ENCODE results near the gene ZNF341. TPM values are rescaled to one million over a fixed set of nuclear protein-coding genes. Genes with fewer than 3 reads are reported as not detected.

ZNF341 gene
- total and polyA plus RNA-seq, 2 experiments from 2014 or later: 4.3 to 6.1 TPM

DNA sequence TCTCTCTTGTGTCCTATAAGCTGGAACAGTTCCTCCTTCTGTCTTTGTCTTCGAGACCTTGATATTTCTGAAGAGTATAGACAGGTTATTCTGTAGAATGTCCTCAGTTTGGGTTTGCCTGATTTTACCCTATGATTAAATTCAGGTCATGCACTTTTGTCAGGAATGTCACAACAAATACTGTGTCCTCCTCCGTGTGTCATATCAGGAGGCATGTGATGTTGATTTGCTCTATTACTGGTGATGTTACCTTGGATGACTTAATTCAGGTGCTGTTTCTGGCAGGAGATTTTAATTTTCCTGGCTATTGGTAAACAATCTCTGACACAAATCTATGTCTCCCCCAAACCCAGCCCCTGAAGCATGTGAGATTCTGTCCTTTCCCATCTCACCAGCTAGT, 46.0 kb downstream of the ZNF341 start:
- H3K4me3 Mint-ChIP-seq: no peak overlapping the region
- H3K27ac ChIP-seq (ENCODE audit: low read depth): no peak overlapping the region
- peaks cover 2% of the 10 kb centered on the region for H3K27me3 Mint-ChIP-seq (ENCODE audit: insufficient read depth, low read depth, poor library complexity)
- no peaks in the 10 kb centered on the region for H4K20me1 ChIP-seq (replicated peaks; ENCODE audit: insufficient read depth)
- ATAC-seq: no peak
- H3K79me2 ChIP-seq (replicated peaks; ENCODE audit: insufficient read depth): no peaks in the 10 kb centered on the region
- no peak overlapping the region for H3K4me3 ChIP-seq
- H3K4me1 ChIP-seq (ENCODE audit: insufficient read depth): no peaks in the 10 kb centered on the region
- DNase-seq (ENCODE audit: low spot score): no peak
- no peak overlapping the region for H2AFZ ChIP-seq
- H3K36me3 ChIP-seq (ENCODE audit: insufficient read depth): no peaks in the 10 kb centered on the region
- TF ChIP-seq JUNB (IDR thresholded peaks at IDR 0.05; ENCODE audit: unreplicated experiment): no peak
- TF ChIP-seq, protein P1, sequence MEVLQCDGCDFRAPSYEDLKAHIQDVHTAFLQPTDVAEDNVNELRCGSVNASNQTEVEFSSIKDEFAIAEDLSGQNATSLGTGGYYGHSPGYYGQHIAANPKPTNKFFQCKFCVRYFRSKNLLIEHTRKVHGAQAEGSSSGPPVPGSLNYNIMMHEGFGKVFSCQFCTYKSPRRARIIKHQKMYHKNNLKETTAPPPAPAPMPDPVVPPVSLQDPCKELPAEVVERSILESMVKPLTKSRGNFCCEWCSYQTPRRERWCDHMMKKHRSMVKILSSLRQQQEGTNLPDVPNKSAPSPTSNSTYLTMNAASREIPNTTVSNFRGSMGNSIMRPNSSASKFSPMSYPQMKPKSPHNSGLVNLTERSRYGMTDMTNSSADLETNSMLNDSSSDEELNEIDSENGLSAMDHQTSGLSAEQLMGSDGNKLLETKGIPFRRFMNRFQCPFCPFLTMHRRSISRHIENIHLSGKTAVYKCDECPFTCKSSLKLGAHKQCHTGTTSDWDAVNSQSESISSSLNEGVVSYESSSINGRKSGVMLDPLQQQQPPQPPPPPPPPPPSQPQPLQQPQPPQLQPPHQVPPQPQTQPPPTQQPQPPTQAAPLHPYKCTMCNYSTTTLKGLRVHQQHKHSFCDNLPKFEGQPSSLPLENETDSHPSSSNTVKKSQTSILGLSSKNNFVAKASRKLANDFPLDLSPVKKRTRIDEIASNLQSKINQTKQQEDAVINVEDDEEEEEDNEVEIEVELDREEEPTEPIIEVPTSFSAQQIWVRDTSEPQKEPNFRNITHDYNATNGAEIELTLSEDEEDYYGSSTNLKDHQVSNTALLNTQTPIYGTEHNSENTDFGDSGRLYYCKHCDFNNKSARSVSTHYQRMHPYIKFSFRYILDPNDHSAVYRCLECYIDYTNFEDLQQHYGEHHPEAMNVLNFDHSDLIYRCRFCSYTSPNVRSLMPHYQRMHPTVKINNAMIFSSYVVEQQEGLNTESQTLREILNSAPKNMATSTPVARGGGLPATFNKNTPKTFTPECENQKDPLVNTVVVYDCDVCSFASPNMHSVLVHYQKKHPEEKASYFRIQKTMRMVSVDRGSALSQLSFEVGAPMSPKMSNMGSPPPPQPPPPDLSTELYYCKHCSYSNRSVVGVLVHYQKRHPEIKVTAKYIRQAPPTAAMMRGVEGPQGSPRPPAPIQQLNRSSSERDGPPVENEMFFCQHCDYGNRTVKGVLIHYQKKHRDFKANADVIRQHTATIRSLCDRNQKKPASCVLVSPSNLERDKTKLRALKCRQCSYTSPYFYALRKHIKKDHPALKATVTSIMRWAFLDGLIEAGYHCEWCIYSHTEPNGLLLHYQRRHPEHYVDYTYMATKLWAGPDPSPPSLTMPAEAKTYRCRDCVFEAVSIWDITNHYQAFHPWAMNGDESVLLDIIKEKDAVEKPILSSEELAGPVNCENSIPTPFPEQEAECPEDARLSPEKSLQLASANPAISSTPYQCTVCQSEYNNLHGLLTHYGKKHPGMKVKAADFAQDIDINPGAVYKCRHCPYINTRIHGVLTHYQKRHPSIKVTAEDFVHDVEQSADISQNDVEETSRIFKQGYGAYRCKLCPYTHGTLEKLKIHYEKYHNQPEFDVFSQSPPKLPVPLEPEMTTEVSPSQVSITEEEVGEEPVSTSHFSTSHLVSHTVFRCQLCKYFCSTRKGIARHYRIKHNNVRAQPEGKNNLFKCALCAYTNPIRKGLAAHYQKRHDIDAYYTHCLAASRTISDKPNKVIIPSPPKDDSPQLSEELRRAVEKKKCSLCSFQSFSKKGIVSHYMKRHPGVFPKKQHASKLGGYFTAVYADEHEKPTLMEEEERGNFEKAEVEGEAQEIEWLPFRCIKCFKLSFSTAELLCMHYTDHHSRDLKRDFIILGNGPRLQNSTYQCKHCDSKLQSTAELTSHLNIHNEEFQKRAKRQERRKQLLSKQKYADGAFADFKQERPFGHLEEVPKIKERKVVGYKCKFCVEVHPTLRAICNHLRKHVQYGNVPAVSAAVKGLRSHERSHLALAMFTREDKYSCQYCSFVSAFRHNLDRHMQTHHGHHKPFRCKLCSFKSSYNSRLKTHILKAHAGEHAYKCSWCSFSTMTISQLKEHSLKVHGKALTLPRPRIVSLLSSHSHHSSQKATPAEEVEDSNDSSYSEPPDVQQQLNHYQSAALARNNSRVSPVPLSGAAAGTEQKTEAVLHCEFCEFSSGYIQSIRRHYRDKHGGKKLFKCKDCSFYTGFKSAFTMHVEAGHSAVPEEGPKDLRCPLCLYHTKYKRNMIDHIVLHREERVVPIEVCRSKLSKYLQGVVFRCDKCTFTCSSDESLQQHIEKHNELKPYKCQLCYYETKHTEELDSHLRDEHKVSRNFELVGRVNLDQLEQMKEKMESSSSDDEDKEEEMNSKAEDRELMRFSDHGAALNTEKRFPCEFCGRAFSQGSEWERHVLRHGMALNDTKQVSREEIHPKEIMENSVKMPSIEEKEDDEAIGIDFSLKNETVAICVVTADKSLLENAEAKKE (CRISPR knock-in tag; IDR thresholded peaks at IDR 0.05): no peak
- no peak for TF ChIP-seq POLR2AphosphoS5 (IDR thresholded peaks at IDR 0.05; ENCODE audit: low read depth)
- TF ChIP-seq ZNF114 (CRISPR knock-in tag; IDR thresholded peaks at IDR 0.05): no peak
- no peak for TF ChIP-seq ZNF331 (CRISPR knock-in tag; IDR thresholded peaks at IDR 0.05; ENCODE audit: low read depth)
- TF ChIP-seq CREB1 (CRISPR knock-in tag; IDR thresholded peaks at IDR 0.05; ENCODE audit: low read depth): no peak
- TF ChIP-seq STAT1 (IDR thresholded peaks at IDR 0.05; ENCODE audit: unreplicated experiment): no peak
- TF ChIP-seq, protein P2, sequence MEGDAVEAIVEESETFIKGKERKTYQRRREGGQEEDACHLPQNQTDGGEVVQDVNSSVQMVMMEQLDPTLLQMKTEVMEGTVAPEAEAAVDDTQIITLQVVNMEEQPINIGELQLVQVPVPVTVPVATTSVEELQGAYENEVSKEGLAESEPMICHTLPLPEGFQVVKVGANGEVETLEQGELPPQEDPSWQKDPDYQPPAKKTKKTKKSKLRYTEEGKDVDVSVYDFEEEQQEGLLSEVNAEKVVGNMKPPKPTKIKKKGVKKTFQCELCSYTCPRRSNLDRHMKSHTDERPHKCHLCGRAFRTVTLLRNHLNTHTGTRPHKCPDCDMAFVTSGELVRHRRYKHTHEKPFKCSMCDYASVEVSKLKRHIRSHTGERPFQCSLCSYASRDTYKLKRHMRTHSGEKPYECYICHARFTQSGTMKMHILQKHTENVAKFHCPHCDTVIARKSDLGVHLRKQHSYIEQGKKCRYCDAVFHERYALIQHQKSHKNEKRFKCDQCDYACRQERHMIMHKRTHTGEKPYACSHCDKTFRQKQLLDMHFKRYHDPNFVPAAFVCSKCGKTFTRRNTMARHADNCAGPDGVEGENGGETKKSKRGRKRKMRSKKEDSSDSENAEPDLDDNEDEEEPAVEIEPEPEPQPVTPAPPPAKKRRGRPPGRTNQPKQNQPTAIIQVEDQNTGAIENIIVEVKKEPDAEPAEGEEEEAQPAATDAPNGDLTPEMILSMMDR (conservative IDR thresholded peaks at IDR 0.05; ENCODE audit: low read depth in 2 of 2): no peak
- no peak for TF ChIP-seq EZH2 (IDR thresholded peaks at IDR 0.05; ENCODE audit: low read depth, unreplicated experiment)
- TF ChIP-seq EZH2phosphoT487 (IDR thresholded peaks at IDR 0.05; ENCODE audit: unreplicated experiment): no peak
- TF ChIP-seq, protein P3, sequence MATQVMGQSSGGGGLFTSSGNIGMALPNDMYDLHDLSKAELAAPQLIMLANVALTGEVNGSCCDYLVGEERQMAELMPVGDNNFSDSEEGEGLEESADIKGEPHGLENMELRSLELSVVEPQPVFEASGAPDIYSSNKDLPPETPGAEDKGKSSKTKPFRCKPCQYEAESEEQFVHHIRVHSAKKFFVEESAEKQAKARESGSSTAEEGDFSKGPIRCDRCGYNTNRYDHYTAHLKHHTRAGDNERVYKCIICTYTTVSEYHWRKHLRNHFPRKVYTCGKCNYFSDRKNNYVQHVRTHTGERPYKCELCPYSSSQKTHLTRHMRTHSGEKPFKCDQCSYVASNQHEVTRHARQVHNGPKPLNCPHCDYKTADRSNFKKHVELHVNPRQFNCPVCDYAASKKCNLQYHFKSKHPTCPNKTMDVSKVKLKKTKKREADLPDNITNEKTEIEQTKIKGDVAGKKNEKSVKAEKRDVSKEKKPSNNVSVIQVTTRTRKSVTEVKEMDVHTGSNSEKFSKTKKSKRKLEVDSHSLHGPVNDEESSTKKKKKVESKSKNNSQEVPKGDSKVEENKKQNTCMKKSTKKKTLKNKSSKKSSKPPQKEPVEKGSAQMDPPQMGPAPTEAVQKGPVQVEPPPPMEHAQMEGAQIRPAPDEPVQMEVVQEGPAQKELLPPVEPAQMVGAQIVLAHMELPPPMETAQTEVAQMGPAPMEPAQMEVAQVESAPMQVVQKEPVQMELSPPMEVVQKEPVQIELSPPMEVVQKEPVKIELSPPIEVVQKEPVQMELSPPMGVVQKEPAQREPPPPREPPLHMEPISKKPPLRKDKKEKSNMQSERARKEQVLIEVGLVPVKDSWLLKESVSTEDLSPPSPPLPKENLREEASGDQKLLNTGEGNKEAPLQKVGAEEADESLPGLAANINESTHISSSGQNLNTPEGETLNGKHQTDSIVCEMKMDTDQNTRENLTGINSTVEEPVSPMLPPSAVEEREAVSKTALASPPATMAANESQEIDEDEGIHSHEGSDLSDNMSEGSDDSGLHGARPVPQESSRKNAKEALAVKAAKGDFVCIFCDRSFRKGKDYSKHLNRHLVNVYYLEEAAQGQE (IDR thresholded peaks at IDR 0.05; ENCODE audit: unreplicated experiment): no peak
- TF ChIP-seq, protein P4, sequence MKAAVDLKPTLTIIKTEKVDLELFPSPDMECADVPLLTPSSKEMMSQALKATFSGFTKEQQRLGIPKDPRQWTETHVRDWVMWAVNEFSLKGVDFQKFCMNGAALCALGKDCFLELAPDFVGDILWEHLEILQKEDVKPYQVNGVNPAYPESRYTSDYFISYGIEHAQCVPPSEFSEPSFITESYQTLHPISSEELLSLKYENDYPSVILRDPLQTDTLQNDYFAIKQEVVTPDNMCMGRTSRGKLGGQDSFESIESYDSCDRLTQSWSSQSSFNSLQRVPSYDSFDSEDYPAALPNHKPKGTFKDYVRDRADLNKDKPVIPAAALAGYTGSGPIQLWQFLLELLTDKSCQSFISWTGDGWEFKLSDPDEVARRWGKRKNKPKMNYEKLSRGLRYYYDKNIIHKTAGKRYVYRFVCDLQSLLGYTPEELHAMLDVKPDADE (IDR thresholded peaks at IDR 0.05): no peak
- no peak for TF ChIP-seq NANOG (IDR thresholded peaks at IDR 0.05; ENCODE audit: borderline replicate concordance)
- no peaks in the 10 kb centered on the region for H3K4me1 Mint-ChIP-seq
- H3F3A ChIP-seq (replicated peaks; ENCODE audit: low read depth): no peaks in the 10 kb centered on the region
- H3K36me3 Mint-ChIP-seq (ENCODE audit: low read depth): no peaks in the 10 kb centered on the region; the same call in 2 of the 3 replicates
- H3K9me2 ChIP-seq (ENCODE audit: insufficient read depth): no peaks in the 10 kb centered on the region
- no peaks in the 10 kb centered on the region for H3K27me3 ChIP-seq (ENCODE audit: insufficient read depth)
- no peaks in the 10 kb centered on the region for H3K9me3 Mint-ChIP-seq
- no peak overlapping the region for H3K4me2 ChIP-seq
- H3K27ac Mint-ChIP-seq: no peak overlapping the region

Measured in GM23338 (cell line).